HUES48 (cell line): ENCODE results near the gene MYCBPAP.

ENCODE experiments used
- H3K27ac ChIP-seq: one replicate; pipeline ENCODE4 v1.7.0; 2013; ENCODE audit warnings: low read depth, low read length, inconsistent platforms
- H3K27me3 ChIP-seq: 2 replicates; pipeline ENCODE4 v1.6.1; 2013; ENCODE audit warnings: mild to moderate bottlenecking, low read length; ENCODE audit not compliant: control insufficient read depth, insufficient read depth
- H3K36me3 ChIP-seq: 2 replicates; pipeline ENCODE4 v1.6.1; 2013; ENCODE audit warnings: low read length; ENCODE audit not compliant: control insufficient read depth, insufficient read depth
- H3K4me1 ChIP-seq: 2 replicates; pipeline ENCODE4 v1.6.1; 2013; ENCODE audit warnings: mild to moderate bottlenecking, low read length; ENCODE audit not compliant: control insufficient read depth, insufficient read depth
- H3K4me3 ChIP-seq: 2 replicates; pipeline ENCODE4 v1.5.1; 2013; ENCODE audit warnings: mild to moderate bottlenecking, low read depth, low read length
- H3K9ac ChIP-seq: 2 replicates; pipeline ENCODE4 v1.6.1; 2013; ENCODE audit warnings: mild to moderate bottlenecking, low read depth, low read length, moderate library complexity
- H3K9me3 ChIP-seq: 2 replicates; pipeline ENCODE4 v1.6.1; 2013; ENCODE audit warnings: low read length; ENCODE audit not compliant: control insufficient read depth, insufficient read depth

The MYCBPAP gene

GRCh38 chr17:50560185-50560824, 52.1 kb downstream of the MYCBPAP start, which contains the start of gene CACNA1G:
CACNA1G (plus strand) TSS chr17:50560715; CDS start chr17:50561460, 745 bp downstream.
- Histone ChIP-seq H3K27ac (peak within 1 kb of the TSS; percentile 79), H3K36me3 (no peaks in the 10 kb centered on the region), H3K9me3 (no peaks in the 10 kb centered on the region), H3K9ac (no peak within 1 kb of the TSS), H3K4me1 (peaks cover 28% of the 10 kb centered on the region), H3K27me3 (peaks cover 76% of the 10 kb centered on the region), H3K4me3 (peak within 1 kb of the TSS; percentile 68)

GRCh38 chr17:50560931-50561745, 52.9 kb downstream of the MYCBPAP start:
- Histone ChIP-seq H3K4me1 (peaks cover 28% of the 10 kb centered on the region), H3K9ac (no peak overlapping the region), H3K4me3 (peak overlapping the region; percentile 55; the same call in 1 of the 2 replicates), H3K27ac (peak overlapping the region; percentile 51), H3K9me3 (no peaks in the 10 kb centered on the region), H3K36me3 (no peaks in the 10 kb centered on the region), H3K27me3 (peaks cover 84% of the 10 kb centered on the region)

DNA sequence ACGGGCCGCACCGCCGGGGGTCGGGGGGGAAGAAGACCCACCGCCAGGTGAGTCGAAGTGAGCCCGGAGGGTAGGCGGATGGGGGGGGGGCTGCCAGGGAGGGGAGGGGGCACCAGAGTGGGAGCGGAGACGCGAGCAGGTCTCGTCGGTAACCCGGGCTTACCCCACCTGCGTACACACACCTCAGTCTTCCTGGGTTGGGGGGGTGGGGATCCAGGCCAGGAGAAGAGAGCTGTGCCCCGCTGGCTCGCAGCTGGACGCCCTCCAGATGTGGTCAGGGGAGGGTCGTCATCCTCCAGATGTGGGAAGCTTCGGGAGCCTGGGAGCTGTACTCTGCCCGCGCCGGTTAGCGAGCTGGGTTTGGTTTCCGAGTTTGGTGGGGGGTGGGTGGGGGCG, 53.5 kb downstream of the MYCBPAP start:
- H3K4me3 ChIP-seq: peak overlapping the region; percentile 55; the same call in 1 of the 2 replicates

GRCh38 chr17:50562242-50563091, 54.2 kb downstream of the MYCBPAP start:
- no peak overlapping the region for H3K9ac ChIP-seq

More for the DNA sequence above, 53.5 kb downstream of the MYCBPAP start:
- Histone ChIP-seq H3K27ac (no peak overlapping the region), H3K4me1 (peaks cover 28% of the 10 kb centered on the region), H3K9ac (no peak overlapping the region), H3K27me3 (peaks cover 88% of the 10 kb centered on the region), H3K9me3 (no peaks in the 10 kb centered on the region), H3K36me3 (no peaks in the 10 kb centered on the region)

DNA sequence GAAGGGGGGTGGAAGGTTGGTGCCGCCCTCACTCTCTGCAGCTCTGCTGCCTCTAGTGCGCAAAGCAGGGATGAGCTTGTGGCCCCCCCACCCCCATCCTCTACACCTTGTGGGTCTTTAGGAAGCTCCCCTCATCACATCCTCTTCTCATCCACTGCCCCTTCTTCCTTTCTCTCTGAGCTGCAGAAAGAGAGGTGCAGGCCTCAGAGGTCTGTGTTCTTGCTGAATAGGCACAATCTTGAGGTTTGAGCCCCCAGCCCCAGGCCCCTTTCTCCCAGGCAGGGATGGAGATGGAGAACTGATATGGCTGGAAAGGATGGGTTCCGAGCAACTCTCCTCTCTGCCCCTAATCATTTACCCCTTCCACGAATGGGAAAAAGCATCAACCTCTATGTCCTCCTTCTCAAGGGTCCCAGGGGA, 54.9 kb downstream of the MYCBPAP start:
- Histone ChIP-seq H3K9me3 (no peaks in the 10 kb centered on the region), H3K27me3 (peaks cover 82% of the 10 kb centered on the region), H3K4me1 (peaks cover 27% of the 10 kb centered on the region), H3K9ac (no peak overlapping the region), H3K4me3 (no peak overlapping the region), H3K27ac (no peak overlapping the region), H3K36me3 (no peaks in the 10 kb centered on the region)

More at GRCh38 chr17:50562242-50563091, 54.2 kb downstream of the MYCBPAP start:
- Histone ChIP-seq H3K4me3 (peak overlapping the region; percentile 51), H3K36me3 (no peaks in the 10 kb centered on the region), H3K27me3 (peaks cover 88% of the 10 kb centered on the region), H3K27ac (no peak overlapping the region), H3K4me1 (peaks cover 28% of the 10 kb centered on the region), H3K9me3 (no peaks in the 10 kb centered on the region)

DNA sequence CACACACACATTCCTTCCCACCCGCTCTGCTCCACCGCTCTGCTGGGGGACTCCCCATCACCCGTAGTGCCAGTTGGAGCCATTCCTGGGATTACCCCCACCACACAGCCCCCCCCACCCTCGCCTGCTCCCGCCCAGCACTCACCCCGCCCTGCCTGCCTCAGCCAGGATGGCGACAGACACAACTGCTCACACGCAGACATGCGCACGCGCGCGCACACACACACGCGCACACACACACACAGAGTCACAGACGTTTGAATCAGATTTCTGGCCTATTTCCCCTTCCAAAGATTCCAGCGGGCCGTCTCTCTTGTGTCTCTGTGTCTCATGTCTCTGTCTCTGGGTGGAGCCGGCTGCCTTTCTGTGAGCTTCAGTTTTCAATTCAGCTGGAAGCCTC, 56.7 kb downstream of the MYCBPAP start:
- H3K9me3 ChIP-seq: no peaks in the 10 kb centered on the region
- H3K36me3 ChIP-seq: no peaks in the 10 kb centered on the region
- H3K9ac ChIP-seq: no peak overlapping the region
- H3K4me1 ChIP-seq: peaks cover 21% of the 10 kb centered on the region
- H3K27me3 ChIP-seq: peaks cover 64% of the 10 kb centered on the region
- H3K27ac ChIP-seq: no peak overlapping the region
- H3K4me3 ChIP-seq: no peak overlapping the region; the same call in 1 of the 2 replicates

- no peak overlapping the region for H3K4me3 ChIP-seq
- no peaks in the 10 kb centered on the region for H3K9me3 ChIP-seq
- H3K27ac ChIP-seq: no peak overlapping the region
- no peaks in the 10 kb centered on the region for H3K36me3 ChIP-seq
- H3K9ac ChIP-seq: no peak overlapping the region
- H3K27me3 ChIP-seq: peaks cover 64% of the 10 kb centered on the region
- H3K4me1 ChIP-seq: peaks cover 21% of the 10 kb centered on the region
Observed at GRCh38 chr17:50565402-50566350, 57.4 kb downstream of the MYCBPAP start.

DNA sequence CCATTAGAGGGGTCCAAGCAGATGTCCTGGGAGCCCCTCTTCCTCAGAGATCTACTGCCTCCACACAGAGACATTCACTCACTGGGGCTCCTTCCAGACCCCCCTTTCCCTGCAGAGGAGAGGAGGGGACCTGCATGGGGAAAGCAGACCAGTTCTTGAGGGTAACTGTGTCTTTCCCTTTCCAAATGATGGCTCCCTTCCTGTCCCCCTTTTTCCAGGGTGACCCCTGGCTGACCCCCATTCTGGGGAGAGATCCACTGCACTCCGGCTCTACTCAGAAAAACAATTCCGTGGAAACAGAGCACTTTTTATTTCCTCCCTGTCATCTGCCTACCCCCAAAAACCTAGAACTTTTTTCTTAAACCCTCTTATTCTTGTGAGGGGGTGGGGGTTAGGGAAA, 58.6 kb downstream of the MYCBPAP start:
- H3K9ac ChIP-seq: no peak overlapping the region
- H3K36me3 ChIP-seq: no peaks in the 10 kb centered on the region
- peaks cover 25% of the 10 kb centered on the region for H3K4me1 ChIP-seq
- H3K27ac ChIP-seq: no peak overlapping the region
- H3K4me3 ChIP-seq: no peak overlapping the region
- no peaks in the 10 kb centered on the region for H3K9me3 ChIP-seq
- peaks cover 55% of the 10 kb centered on the region for H3K27me3 ChIP-seq

- peaks cover 37% of the 10 kb centered on the region for H3K27me3 ChIP-seq
- H3K4me1 ChIP-seq: peaks cover 9% of the 10 kb centered on the region
- H3K9ac ChIP-seq: no peak overlapping the region
- no peaks in the 10 kb centered on the region for H3K36me3 ChIP-seq
- H3K4me3 ChIP-seq: no peak overlapping the region
- H3K9me3 ChIP-seq: no peaks in the 10 kb centered on the region
- H3K27ac ChIP-seq: no peak overlapping the region
Observed at GRCh38 chr17:50568659-50569058, 60.4 kb downstream of the MYCBPAP start.

- Histone ChIP-seq H3K27ac (no peak overlapping the region), H3K4me1 (peaks cover 4% of the 10 kb centered on the region; the same call in 1 of the 2 replicates), H3K4me3 (no peak overlapping the region), H3K9ac (no peak overlapping the region), H3K9me3 (no peaks in the 10 kb centered on the region), H3K27me3 (peaks cover 28% of the 10 kb centered on the region), H3K36me3 (no peaks in the 10 kb centered on the region)
Observed at GRCh38 chr17:50569592-50569991, 61.4 kb downstream of the MYCBPAP start.
